GM23338 (cell line): ENCODE results near the gene WTIP. TPM values are rescaled to one million over a fixed set of nuclear protein-coding genes. Genes with fewer than 3 reads are reported as not detected.

Source experiments
- ATAC-seq: fragments of 200-7000 bp; cut with Tn5 transposase; 3 replicates; pipeline ENCODE4 v1.9.1; 2020
- DNase-seq: peaks from one replicate; pipeline ENCODE4 v3.0.0-alpha.2; 2015; ENCODE audit warnings: low spot score
- H2AFZ ChIP-seq: fragments of 200-600 bp; sonication (generic); 2 replicates; pipeline ENCODE4 v1.8.0; 2016; ENCODE audit warnings: antibody characterized with exemption, mild to moderate bottlenecking, moderate library complexity
- H3F3A ChIP-seq: fragments of 200-600 bp; sonication (generic); replicated peaks from 2 replicates; pipeline ENCODE4 v1.8.0; 2017; ENCODE audit warnings: antibody characterized with exemption, mixed run types, low read depth
- H3K27ac ChIP-seq: fragments of 200-600 bp; sonication (generic); 2 replicates; pipeline ENCODE4 v1.6.1; 2016; ENCODE audit warnings: low read depth
- H3K27me3 ChIP-seq: fragments of 200-600 bp; sonication (generic); 2 replicates; pipeline ENCODE4 v1.8.0; 2016; ENCODE audit warnings: mild to moderate bottlenecking, mixed run types, moderate library complexity; ENCODE audit not compliant: insufficient read depth
- H3K36me3 ChIP-seq: fragments of 200-600 bp; sonication (generic); 2 replicates; pipeline ENCODE4 v1.8.0; 2016; ENCODE audit warnings: mild to moderate bottlenecking; ENCODE audit not compliant: insufficient read depth
- H3K4me1 ChIP-seq: fragments of 200-600 bp; sonication (generic); 2 replicates; pipeline ENCODE4 v1.8.0; 2016; ENCODE audit warnings: mild to moderate bottlenecking, moderate library complexity; ENCODE audit not compliant: insufficient read depth
- H3K4me2 ChIP-seq: fragments of 200-600 bp; sonication (generic); 2 replicates; pipeline ENCODE4 v1.7.1; 2017; ENCODE audit warnings: mixed run types
- H3K4me3 ChIP-seq: fragments of 200-600 bp; sonication (generic); 2 replicates; pipeline ENCODE4 v1.6.1; 2016; ENCODE audit warnings: mixed run types
- H3K79me2 ChIP-seq: fragments of 200-600 bp; sonication (generic); replicated peaks from 2 replicates; pipeline ENCODE4 v1.8.0; 2017; ENCODE audit warnings: mild to moderate bottlenecking; ENCODE audit not compliant: insufficient read depth
- H3K9me2 ChIP-seq: fragments of 200-600 bp; sonication (generic); 2 replicates; pipeline ENCODE4 v1.8.0; 2017; ENCODE audit not compliant: insufficient read depth
- H4K20me1 ChIP-seq: fragments of 200-600 bp; sonication (generic); replicated peaks from 2 replicates; pipeline ENCODE4 v1.8.0; 2017; ENCODE audit warnings: mild to moderate bottlenecking; ENCODE audit not compliant: insufficient read depth
- H3K27ac Mint-ChIP-seq: 2 replicates; pipeline ENCODE4 v1.8.0; 2020; ENCODE audit warnings: inconsistent platforms, mild to moderate bottlenecking, moderate library complexity, mixed read lengths
- H3K27me3 Mint-ChIP-seq: 3 replicates; pipeline ENCODE4 v1.8.0; 2022; ENCODE audit warnings: low read depth, mild to moderate bottlenecking, moderate library complexity, mixed read lengths, inconsistent platforms; ENCODE audit not compliant: insufficient read depth, poor library complexity
- H3K36me3 Mint-ChIP-seq: 3 replicates; pipeline ENCODE4 v1.8.0; 2021; ENCODE audit warnings: low read depth, mild to moderate bottlenecking, inconsistent platforms, moderate library complexity, mixed read lengths
- H3K4me1 Mint-ChIP-seq: 3 replicates; pipeline ENCODE4 v1.8.0; 2020; ENCODE audit warnings: mild to moderate bottlenecking, inconsistent platforms, mixed read lengths
- H3K4me3 Mint-ChIP-seq: 3 replicates; pipeline ENCODE4 v1.8.0; 2021; ENCODE audit warnings: moderate library complexity, mild to moderate bottlenecking, inconsistent platforms, mixed read lengths
- H3K9me3 Mint-ChIP-seq: 3 replicates; pipeline ENCODE4 v1.8.0; 2020; ENCODE audit warnings: moderate library complexity, mild to moderate bottlenecking, inconsistent platforms, mixed read lengths
- CREB1 ChIP-seq: fragments of 250-450 bp; sonication (Bioruptor Pico); IDR thresholded peaks from 2 replicates; pipeline ENCODE4 v1.5.0; 2020; ENCODE audit warnings: low read depth, mild to moderate bottlenecking, moderate library complexity
- ETS1 ChIP-seq: IDR thresholded peaks from 2 replicates; pipeline ENCODE4 v1.6.1; 2016; ENCODE audit warnings: antibody characterized with exemption
- EZH2 ChIP-seq: fragments of 200-600 bp; sonication (generic); IDR thresholded peaks from one replicate; pipeline ENCODE4 v1.8.0; 2017; ENCODE audit warnings: antibody characterized with exemption, mild to moderate bottlenecking, low read depth; ENCODE audit not compliant: unreplicated experiment
- EZH2phosphoT487 ChIP-seq: fragments of 200-600 bp; sonication (generic); IDR thresholded peaks from one replicate; pipeline ENCODE4 v1.8.1; 2018; ENCODE audit warnings: antibody characterized with exemption; ENCODE audit not compliant: unreplicated experiment
- NANOG ChIP-seq: IDR thresholded peaks from 2 replicates; pipeline ENCODE4 v1.6.1; 2016; ENCODE audit warnings: antibody characterized with exemption, borderline replicate concordance
- REST ChIP-seq: IDR thresholded peaks from one replicate; pipeline ENCODE4 v1.6.1; 2018; ENCODE audit warnings: antibody characterized with exemption; ENCODE audit not compliant: unreplicated experiment
- STAT1 ChIP-seq: IDR thresholded peaks from one replicate; pipeline ENCODE4 v1.6.1; 2016; ENCODE audit warnings: antibody characterized with exemption; ENCODE audit not compliant: unreplicated experiment
- ZNF114 ChIP-seq: fragments of 250-450 bp; sonication (Bioruptor Pico); IDR thresholded peaks from 2 replicates; pipeline ENCODE4 v1.5.0; 2020; ENCODE audit warnings: mild to moderate bottlenecking, moderate library complexity
- ZNF462 ChIP-seq: fragments of 250-450 bp; sonication (Bioruptor Pico); IDR thresholded peaks from 2 replicates; pipeline ENCODE4 v1.5.0; 2020; ENCODE audit warnings: mild to moderate bottlenecking, moderate library complexity
- polyA plus RNA-seq: library from polyadenylated mRNA; unstranded; fragments of >200 nt; fragmentation: Nextera tagmentation; extraction: Ambion mirVana; gene quantifications from 2 replicates; pipeline ENCODE4 v1.2.1, GENCODE V29; 2016
- total RNA-seq: library from RNA; depleted of rRNA; stranded (reverse); fragments of >200 nt; shearing (Covaris generic); gene quantifications from 2 replicates; pipeline ENCODE4 v1.2.3, GENCODE V29; 2014

The WTIP gene
- total and polyA plus RNA-seq, 2 experiments from 2014 or later = 0.47 to 8.9 TPM

GRCh38 chr19:34497112-34497805, 15.7 kb downstream of the WTIP start:
- Histone ChIP-seq H3K36me3 (no peaks in the 10 kb centered on the region), H3K27ac (no peak overlapping the region), H3F3A (no peaks in the 10 kb centered on the region), H3K27me3 (peaks cover 16% of the 10 kb centered on the region), H3K4me1 (no peaks in the 10 kb centered on the region), H3K4me3 (no peak overlapping the region), H3K4me2 (no peak overlapping the region), H3K9me2 (no peaks in the 10 kb centered on the region), H4K20me1 (no peaks in the 10 kb centered on the region; the same call in none of the 2 replicates), H3K79me2 (no peaks in the 10 kb centered on the region), H2AFZ (no peak overlapping the region)
- no peak overlapping the region for H3K4me3 Mint-ChIP-seq
- no peak for ATAC-seq
- peaks cover 11% of the 10 kb centered on the region for H3K4me1 Mint-ChIP-seq
- TF ChIP-seq CREB1 (CRISPR knock-in tag) (no peak), EZH2phosphoT487 (no peak), NANOG (no peak), REST (no peak), EZH2 (no peak), ZNF462 (CRISPR knock-in tag) (no peak), ZNF114 (CRISPR knock-in tag) (no peak), ETS1 (no peak), STAT1 (no peak)
- H3K27me3 Mint-ChIP-seq = peaks cover 5% of the 10 kb centered on the region
- no peaks in the 10 kb centered on the region for H3K9me3 Mint-ChIP-seq
- no peak for DNase-seq
- H3K27ac Mint-ChIP-seq = no peak overlapping the region
- peaks cover 24% of the 10 kb centered on the region for H3K36me3 Mint-ChIP-seq
